Stimulated activated CD8-positive, alpha-beta memory T cell treated with anti-CD3 and anti-CD28 coated beads, Interleukin-4, amount 100 ng/mL, for 24 hours (primary cell): ENCODE results near the gene SUPT5H.

Experiments used
- DNase-seq: peaks from one replicate; pipeline ENCODE4 v3.0.0-alpha.2; 2020; ENCODE audit warnings: low read depth

Gene SUPT5H

DNA sequence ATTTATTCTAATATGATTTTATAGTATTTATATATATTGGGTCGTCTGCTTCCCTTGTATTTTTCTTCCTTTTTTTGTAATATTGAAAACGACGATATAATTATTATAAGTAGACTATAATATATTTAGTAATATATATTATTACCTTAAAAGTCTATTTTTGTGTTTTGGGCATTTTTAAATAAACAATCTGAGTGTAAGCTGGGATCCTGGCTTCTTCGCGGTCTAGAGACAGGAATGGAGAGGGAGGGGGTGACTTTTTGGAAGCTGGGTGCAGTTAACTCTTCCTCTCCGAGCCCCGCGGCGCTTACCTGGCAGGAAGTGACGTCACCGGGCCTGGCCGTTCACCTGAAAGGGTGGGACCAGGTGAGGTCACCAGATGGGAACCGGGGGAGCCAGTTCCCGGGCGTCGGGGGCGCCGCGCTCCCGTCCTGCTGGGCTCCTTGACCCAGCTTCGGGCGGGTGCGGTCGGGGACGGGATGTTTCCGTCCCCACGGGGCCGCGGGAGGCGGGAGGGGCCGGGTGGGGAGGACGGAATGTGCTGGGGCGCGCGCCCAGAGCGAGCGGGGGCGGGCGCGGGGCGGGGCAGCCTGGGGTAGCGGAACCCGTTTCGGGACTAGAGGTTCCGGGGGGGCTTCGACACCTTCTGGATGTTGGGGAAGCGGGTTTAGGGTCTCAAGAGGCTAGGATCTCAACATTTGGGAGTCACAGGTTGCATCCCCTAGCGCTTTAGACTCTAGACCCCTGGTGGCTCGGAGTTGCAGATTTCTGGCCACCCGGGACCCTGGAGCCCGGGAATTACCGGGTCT, 36.0 kb upstream of the SUPT5H start:
- peak; percentile 66 for DNase-seq

GRCh38 chr19:39410017-39410830, 35.2 kb upstream of the SUPT5H start:
- DNase-seq: peak; percentile 48

- no peak for DNase-seq
Measured at GRCh38 chr19:39410831-39411080, 34.6 kb upstream of the SUPT5H start.

DNA sequence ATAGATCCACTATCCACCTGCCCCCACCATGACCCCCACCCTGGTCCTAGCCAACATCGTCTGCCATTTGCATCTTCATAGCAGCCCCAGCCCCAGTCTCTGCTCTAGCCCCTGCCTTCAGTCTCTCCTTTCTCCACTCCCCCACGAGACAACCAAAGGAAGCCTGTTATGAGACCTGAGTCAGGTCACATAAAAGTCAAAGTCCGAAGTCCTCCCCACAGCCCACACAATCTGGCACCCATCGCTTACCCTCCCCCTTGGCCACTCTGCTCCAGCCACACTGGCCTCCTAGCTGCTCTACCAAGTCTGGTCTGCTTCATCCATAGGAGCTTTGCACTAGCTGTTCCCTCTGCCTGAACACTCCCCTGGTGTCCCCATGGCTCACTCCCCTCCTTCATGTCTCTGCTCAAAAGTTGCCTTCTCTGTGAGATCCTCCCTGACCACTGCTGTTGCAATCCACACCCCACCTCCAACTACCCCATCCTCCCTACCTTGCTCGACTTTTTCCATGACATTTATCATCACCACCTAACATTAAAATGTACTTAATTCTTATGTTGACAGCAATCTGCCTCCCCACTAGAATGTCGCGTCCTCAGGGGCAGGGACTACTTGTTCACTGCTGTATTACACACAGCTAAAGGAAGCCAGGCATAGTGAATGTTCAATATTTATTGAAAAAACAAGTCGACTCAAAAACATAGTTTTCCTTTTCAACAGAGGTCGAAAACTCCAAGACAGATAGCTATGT, 34.1 kb upstream of the SUPT5H start:
- DNase-seq: no peak

DNA sequence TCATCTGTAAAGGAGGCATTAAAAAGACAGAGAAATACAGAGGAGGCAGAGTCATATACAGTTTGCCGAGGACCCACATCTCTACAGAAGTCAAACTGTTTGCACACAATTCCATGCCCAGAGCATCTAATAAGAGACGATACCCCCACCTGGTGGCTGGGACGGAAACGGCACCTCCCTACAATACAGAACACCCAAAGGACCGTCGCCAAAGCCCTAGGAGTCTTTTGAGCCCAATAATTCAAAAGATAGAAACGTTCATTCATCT, 33.6 kb upstream of the SUPT5H start:
- DNase-seq: peak; percentile 80

GRCh38 chr19:39412100-39412866, 33.1 kb upstream of the SUPT5H start, which contains the start of gene PLEKHG2:
PLEKHG2 (plus strand) TSS chr19:39412669; CDS start chr19:39414087, 1,418 bp downstream.
- DNase-seq: peak; percentile 92

- no peak for DNase-seq
Measured at GRCh38 chr19:39412867-39413271, 32.5 kb upstream of the SUPT5H start.

- DNase-seq: no peak
Measured at GRCh38 chr19:39413272-39413910, 32.0 kb upstream of the SUPT5H start.

DNA sequence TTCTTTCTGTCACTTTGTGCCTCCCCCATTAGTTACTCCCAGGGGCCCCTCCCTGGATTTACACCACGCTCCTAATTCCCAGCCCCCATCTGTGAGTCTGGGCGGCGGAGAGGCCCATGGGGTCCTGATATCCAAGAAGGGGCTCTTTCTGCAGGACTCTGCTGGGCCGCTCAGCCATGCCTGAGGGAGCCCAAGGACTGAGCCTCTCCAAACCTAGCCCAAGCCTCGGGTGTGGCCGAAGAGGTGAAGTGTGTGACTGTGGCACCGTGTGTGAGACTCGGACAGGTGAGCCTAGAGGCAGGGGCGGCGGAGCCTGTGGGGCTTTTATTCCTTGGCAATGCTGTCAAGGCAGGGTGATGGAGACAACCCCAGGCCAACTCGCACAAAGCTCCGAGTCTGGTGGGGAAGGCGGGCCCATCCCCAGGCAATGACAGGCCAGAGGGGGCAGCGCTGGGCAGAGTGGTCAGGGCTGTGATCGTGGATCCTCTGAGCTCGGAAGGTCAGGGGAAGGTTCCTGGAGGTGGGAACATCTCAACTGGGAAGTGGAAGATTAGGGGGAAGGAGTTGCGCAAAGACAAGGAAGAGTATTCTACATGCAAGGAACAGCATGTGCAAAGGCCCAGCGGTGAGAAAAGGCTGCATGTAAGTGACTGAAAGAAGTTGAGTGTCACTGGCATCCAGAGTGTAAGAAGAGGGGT, 31.3 kb upstream of the SUPT5H start:
- no peak for DNase-seq

- DNase-seq: no peak
Measured at GRCh38 chr19:39415111-39416046, 30.0 kb upstream of the SUPT5H start.

- DNase-seq: no peak
Measured at GRCh38 chr19:39416152-39417120, 28.9 kb upstream of the SUPT5H start.

- no peak for DNase-seq
Measured at GRCh38 chr19:39417463-39418181, 27.8 kb upstream of the SUPT5H start.

DNA sequence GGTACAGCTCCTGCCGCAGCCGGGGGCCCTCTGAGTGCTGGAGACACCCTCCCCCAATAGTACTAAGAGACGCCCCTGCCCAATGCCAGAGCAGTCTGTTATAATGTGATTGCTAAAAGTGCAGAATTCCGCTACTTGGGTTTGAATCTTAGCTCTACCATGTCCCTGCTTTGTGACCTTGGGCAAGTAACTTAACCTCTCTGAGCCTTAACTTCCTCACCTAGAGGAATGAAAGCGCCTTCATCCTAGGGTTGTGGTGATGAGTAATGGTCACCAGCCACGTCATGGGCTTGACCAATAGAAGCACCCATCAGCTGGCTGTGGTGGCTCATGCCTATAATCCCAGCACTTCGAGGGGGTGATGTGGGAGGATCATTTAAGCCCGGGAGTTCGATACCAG, 26.4 kb upstream of the SUPT5H start:
- DNase-seq: no peak

DNA sequence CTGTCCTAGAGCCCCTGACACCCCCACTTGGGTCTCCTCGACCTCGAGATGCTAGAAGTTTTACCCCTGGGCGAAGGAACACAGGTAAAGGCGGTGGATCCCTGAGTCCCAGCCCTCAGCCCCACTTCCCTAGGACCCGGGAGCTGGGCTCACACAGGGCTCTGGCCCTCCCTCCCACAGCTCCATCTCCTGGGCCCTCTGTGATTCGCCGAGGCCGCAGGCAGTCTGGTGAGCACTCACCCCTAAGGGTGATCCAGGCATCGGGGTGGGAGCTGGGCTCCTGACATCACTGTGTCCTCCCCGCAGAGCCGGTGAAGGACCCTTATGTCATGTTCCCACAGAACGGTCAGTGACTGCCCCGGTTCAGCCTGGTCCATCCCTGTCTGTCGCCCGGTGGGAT, 24.6 kb upstream of the SUPT5H start:
- DNase-seq: no peak

DNA sequence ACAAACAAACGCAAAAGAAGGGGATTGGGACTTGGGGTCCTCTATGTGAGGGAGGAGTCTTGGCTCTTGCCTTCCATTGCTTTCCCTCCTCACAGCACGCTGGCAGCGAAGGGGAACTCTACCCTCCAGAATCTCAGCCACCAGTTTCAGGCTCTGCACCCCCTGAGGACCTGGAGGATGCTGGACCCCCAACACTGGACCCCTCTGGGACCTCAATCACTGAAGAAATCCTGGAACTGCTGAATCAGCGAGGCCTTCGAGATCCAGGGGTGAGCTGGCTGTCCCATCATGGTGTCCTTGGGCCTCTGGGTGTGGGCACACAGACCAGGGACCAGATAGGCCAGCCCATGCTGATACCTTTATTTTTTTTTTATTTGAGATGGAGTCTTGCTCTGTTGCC, 23.4 kb upstream of the SUPT5H start:
- DNase-seq: no peak

DNA sequence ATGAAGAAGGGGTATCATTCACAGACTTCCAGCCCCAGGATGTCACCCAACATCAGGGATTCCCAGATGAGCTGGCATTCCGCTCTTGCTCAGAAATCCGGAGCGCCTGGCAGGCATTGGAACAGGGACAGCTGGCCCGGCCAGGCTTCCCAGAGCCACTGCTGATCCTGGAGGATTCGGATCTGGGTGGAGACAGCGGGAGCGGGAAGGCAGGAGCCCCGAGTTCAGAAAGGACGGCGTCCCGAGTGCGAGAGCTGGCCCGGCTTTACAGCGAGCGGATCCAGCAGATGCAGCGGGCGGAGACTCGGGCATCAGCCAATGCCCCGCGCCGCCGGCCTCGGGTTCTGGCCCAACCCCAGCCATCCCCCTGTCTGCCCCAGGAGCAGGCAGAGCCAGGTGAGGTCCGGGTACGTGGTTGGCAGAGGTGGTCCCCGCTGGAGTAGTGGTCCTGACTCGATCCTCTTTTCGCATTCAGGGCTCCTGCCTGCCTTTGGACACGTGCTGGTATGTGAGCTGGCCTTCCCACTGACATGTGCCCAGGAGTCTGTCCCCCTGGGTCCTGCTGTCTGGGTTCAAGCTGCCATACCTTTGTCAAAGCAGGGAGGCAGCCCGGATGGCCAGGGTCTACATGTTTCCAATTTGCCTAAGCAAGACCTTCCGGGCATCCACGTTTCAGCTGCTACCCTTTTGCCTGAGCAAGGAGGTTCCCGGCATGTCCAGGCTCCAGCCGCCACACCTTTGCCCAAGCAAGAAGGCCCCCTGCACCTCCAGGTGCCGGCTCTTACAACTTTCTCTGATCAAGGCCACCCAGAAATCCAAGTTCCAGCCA, 21.9 kb upstream of the SUPT5H start:
- DNase-seq: no peak

DNA sequence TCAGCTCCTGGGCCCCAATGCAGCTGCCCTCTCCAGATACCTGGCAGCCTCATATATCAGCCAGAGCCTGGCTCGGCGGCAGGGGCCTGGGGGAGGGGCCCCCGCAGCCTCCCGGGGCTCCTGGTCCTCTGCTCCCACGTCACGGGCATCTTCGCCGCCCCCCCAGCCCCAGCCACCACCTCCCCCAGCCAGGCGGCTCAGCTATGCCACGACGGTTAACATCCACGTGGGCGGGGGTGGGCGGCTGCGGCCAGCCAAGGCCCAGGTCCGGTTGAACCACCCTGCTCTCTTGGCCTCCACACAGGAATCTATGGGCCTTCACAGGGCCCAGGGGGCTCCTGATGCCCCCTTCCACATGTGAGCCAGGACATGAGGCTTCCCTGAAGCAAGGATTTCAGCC, 20.4 kb upstream of the SUPT5H start:
- DNase-seq: no peak
